ENCODE data around the gene PEX7. TPM values are rescaled to one million over a fixed set of nuclear protein-coding genes. Genes with fewer than 3 reads are reported as not detected.

The PEX7 gene
- total and polyA plus RNA-seq, 10 of the 15 experiments (the other 5 are each of a cell fraction or from before 2014, with no cell fraction given), result 0.58 to 12.4 (median 8.8) TPM

DNA sequence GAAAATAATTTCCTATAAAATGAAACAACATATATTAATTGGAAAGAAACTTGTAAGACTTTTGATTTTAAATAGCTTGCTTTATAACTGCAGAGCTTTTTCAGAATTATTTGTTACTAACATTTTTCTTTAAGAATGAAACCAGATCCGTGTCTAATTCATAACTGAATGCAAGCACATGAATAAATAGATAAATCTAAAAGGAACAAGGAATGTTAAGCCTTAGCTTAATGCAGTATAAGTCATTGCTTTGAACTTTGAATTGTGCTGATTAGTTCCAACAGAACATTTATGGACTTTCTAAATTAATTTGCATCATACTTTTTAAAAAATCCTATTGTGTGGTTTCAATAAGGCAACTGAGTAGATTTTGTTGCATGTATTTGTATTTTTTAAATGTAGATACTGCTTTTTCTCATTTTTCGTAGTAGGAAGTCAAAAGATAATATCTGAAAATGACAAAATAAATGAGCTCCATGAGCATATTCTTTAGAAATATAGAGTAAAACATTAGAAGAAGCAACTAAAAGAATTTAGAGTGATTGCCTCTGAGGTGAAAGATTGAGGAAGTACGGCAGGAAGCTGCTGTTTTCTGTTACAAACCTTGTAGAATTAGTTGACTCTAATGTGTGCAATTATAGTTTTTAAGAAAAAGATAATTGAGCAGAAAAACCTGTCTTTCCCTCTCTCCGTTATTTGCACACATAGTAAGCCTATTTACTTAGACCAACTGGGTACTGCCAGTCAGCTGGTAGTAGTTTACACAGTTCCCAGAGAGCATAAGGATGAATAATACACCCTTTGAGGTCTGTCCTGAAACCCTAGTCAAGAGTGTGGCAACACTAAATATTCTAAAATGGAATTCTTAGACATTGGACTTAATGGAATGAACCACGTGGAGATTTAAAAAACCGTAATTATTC is 67.1 kb downstream of the PEX7 start (continued):
- TF ChIP-seq, protein P1, sequence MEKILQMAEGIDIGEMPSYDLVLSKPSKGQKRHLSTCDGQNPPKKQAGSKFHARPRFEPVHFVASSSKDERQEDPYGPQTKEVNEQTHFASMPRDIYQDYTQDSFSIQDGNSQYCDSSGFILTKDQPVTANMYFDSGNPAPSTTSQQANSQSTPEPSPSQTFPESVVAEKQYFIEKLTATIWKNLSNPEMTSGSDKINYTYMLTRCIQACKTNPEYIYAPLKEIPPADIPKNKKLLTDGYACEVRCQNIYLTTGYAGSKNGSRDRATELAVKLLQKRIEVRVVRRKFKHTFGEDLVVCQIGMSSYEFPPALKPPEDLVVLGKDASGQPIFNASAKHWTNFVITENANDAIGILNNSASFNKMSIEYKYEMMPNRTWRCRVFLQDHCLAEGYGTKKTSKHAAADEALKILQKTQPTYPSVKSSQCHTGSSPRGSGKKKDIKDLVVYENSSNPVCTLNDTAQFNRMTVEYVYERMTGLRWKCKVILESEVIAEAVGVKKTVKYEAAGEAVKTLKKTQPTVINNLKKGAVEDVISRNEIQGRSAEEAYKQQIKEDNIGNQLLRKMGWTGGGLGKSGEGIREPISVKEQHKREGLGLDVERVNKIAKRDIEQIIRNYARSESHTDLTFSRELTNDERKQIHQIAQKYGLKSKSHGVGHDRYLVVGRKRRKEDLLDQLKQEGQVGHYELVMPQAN (conservative IDR thresholded peaks at IDR 0.05), result no peak
- TF ChIP-seq, protein P2, sequence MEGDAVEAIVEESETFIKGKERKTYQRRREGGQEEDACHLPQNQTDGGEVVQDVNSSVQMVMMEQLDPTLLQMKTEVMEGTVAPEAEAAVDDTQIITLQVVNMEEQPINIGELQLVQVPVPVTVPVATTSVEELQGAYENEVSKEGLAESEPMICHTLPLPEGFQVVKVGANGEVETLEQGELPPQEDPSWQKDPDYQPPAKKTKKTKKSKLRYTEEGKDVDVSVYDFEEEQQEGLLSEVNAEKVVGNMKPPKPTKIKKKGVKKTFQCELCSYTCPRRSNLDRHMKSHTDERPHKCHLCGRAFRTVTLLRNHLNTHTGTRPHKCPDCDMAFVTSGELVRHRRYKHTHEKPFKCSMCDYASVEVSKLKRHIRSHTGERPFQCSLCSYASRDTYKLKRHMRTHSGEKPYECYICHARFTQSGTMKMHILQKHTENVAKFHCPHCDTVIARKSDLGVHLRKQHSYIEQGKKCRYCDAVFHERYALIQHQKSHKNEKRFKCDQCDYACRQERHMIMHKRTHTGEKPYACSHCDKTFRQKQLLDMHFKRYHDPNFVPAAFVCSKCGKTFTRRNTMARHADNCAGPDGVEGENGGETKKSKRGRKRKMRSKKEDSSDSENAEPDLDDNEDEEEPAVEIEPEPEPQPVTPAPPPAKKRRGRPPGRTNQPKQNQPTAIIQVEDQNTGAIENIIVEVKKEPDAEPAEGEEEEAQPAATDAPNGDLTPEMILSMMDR (IDR thresholded peaks at IDR 0.05 in 2 of 3, conservative IDR thresholded peaks at IDR 0.05 in 1 of 3; ENCODE audit: control insufficient read depth in 2 of 3, extremely low read depth in 1 of 3, insufficient read depth in 1 of 3, low read depth in 3 of 3, low read length in 3 of 3), result no peak
- TF ChIP-seq KAT2A (conservative IDR thresholded peaks at IDR 0.05; ENCODE audit: control insufficient read depth, low read depth, low read length), result no peak
- TF ChIP-seq MEF2B (IDR thresholded peaks at IDR 0.05; ENCODE audit: partially characterized antibody, poor library complexity, severe bottlenecking), result no peak
- TF ChIP-seq, protein P3, sequence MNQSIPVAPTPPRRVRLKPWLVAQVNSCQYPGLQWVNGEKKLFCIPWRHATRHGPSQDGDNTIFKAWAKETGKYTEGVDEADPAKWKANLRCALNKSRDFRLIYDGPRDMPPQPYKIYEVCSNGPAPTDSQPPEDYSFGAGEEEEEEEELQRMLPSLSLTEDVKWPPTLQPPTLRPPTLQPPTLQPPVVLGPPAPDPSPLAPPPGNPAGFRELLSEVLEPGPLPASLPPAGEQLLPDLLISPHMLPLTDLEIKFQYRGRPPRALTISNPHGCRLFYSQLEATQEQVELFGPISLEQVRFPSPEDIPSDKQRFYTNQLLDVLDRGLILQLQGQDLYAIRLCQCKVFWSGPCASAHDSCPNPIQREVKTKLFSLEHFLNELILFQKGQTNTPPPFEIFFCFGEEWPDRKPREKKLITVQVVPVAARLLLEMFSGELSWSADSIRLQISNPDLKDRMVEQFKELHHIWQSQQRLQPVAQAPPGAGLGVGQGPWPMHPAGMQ (IDR thresholded peaks at IDR 0.05; ENCODE audit: borderline replicate concordance), result no peak
- TF ChIP-seq IKZF2 (IDR thresholded peaks at IDR 0.05), result no peak
- no peak for TF ChIP-seq MTA3 (IDR thresholded peaks at IDR 0.05; ENCODE audit: borderline replicate concordance, low read length)
- TF ChIP-seq, protein P4, sequence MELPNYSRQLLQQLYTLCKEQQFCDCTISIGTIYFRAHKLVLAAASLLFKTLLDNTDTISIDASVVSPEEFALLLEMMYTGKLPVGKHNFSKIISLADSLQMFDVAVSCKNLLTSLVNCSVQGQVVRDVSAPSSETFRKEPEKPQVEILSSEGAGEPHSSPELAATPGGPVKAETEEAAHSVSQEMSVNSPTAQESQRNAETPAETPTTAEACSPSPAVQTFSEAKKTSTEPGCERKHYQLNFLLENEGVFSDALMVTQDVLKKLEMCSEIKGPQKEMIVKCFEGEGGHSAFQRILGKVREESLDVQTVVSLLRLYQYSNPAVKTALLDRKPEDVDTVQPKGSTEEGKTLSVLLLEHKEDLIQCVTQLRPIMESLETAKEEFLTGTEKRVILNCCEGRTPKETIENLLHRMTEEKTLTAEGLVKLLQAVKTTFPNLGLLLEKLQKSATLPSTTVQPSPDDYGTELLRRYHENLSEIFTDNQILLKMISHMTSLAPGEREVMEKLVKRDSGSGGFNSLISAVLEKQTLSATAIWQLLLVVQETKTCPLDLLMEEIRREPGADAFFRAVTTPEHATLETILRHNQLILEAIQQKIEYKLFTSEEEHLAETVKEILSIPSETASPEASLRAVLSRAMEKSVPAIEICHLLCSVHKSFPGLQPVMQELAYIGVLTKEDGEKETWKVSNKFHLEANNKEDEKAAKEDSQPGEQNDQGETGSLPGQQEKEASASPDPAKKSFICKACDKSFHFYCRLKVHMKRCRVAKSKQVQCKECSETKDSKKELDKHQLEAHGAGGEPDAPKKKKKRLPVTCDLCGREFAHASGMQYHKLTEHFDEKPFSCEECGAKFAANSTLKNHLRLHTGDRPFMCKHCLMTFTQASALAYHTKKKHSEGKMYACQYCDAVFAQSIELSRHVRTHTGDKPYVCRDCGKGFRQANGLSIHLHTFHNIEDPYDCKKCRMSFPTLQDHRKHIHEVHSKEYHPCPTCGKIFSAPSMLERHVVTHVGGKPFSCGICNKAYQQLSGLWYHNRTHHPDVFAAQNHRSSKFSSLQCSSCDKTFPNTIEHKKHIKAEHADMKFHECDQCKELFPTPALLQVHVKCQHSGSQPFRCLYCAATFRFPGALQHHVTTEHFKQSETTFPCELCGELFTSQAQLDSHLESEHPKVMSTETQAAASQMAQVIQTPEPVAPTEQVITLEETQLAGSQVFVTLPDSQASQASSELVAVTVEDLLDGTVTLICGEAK (IDR thresholded peaks at IDR 0.05; ENCODE audit: borderline replicate concordance), result no peak
- no peak for TF ChIP-seq PML (IDR thresholded peaks at IDR 0.05; ENCODE audit: low read length)
